GM19468 (cell line): ENCODE measurements around the gene WWOX.

ENCODE experiments used
- ATAC-seq: cut with Tn5 transposase; IDR thresholded peaks from one replicate; pipeline ENCODE4 v1.9.1; 2021; ENCODE audit warnings: mild to moderate bottlenecking, moderate library complexity, moderate number of reproducible peaks; ENCODE audit not compliant: unreplicated experiment; ENCODE audit errors: extremely low read depth

The WWOX gene

GRCh38 chr16:79137426-79137939 lies 1038.0 kb downstream of the WWOX start:
- no peak for ATAC-seq

DNA sequence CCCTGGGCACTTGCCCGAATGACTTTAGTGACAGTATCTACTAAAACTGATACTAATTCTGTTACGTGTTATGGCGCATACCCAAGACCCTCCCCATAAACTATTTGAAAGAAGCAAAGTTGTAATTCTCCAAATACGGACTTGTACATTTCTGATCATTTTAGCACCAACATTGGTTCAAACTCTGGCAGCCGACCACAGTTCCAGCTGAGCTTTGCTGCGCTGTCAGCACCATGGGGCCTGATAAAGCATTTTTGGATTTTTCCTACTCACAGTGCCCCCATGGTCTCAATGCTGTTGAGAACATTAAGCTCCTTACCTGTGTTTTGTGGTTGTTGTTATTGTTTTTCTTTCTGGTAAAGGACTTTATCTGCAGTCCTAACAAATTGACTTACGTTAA lies 1040.3 kb downstream of the WWOX start:
- ATAC-seq = no peak

- ATAC-seq = no peak
These were observed 1043.6 kb downstream of the WWOX start for GRCh38 chr16:79143026-79143425.

DNA sequence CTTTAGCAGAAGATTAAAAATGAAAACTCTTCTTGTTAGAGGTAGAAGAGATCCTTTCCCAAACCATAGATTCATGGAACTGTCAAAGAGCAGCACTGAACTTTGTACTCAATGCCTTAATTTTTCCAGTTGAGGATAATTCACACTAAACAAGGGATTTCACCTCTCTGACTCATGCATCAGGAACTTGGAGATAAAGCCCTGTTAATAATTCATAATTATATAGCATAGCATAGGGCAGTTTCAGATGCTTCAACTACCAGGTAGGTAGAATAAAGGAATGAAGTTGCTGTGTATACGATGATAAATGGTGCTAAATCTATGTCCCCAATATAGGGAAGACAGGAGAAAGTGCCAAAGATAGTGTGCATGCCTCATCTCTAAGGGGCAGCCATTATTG lies 1050.7 kb downstream of the WWOX start:
- ATAC-seq = no peak

DNA sequence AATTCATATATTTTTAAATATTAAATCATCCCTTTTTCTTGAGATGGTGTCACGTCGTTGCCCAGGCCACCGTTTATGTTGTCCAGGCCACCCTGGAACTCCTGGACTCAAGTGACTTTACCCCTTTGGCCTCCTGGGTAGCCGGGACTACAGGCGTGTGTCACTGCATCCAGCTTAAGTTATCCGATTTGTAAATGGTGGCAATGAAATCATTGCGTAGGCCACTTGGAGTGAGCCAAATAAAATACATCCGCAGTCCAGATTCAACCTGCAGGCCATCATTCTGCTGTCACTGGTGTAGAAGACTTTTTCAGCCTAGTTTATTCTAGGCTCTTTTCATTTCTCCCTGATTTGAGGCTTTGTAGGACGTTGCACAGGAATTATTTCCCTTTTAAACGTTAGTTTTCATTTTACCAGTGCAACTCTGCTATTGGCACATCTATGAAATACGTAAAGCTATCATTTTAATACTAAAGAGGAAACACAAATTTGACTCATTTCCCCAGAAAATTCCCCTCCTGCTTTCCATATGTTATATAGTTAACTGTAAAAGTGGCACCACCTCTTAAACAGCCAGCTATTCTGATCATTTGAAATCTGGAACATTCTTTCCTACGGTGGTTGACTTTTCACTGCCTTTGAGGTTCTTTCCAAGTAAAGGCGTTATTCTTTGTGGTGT lies 1051.3 kb downstream of the WWOX start:
- no peak for ATAC-seq

- ATAC-seq = no peak
These were observed 1054.6 kb downstream of the WWOX start for GRCh38 chr16:79154086-79154485.

DNA sequence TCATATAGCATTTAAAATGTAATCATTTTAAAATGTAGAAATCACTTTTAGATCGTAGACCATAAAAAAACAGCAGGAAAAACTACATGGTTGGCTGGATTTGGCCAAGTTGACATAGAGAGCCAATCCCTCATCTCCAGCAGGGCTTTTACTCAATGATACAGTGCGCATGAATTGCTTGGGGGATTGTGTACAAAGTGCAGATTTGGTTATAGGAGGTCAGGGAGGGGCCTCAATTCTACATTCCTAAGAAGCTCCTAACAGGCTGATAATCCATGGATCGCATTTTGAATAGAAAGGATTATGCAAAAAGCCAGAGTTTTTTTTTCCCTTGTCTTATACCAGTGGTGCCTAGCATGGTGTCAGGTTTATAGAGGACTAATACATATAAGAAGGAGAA lies 1056.0 kb downstream of the WWOX start:
- no peak for ATAC-seq

DNA sequence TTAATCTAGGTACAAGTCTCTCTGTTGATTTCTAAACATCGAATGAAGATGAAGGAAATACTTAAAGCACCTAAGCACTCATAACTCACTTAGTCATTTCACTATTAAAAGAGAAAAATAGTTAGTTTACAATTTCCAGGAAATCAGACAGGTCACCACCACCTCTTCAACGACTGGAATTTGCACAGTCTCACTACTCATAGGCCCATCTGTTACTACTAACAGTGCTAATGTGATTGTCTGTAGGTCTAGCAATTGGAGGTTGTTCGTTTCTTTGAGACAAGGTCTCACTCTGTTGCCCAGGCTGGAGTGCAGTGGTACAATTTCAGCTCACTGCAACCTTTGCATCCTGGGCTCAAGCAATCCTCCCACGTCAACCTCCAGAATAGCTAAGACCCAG lies 1056.5 kb downstream of the WWOX start:
- no peak for ATAC-seq

- no peak for ATAC-seq
These were observed 1057.3 kb downstream of the WWOX start for GRCh38 chr16:79156761-79157160.

GRCh38 chr16:79158337-79158736 lies 1058.9 kb downstream of the WWOX start:
- ATAC-seq = no peak

DNA sequence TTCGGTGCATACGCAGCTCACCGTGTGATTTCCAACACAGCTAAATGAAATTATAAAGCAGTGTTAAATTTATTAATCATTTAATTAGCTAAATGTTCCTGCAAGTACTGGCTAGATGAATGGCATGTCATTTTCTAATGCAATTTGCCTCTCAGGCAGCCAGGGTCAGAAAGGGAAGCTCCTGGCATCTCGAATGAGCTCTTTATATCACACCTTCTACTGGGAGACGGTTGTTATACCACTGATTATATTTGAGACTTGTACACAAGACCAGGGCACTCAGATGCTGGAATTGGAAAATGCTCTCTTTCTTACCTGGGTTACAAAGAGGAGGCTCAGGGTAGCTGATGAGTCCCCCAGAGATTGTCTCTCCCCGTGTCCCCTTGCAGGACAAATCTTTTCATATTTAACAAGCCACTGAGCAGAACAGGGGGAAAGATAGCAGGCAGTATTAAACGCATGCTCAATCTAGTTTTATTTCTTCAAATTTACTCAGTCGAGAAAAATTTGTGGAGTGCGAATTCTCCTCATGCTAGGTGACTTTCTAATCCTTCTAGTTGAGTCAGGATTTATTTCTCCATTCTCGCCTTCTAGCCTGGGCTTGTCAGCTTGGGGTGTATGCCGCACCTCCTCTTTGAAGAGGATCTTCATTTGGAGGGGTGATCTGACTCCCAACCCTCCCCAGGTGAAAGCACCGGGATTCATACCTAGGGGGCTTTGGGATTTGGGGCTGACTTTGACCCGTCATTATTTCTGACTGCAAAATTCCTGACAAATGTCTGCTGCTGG lies 1060.0 kb downstream of the WWOX start:
- ATAC-seq = no peak

GRCh38 chr16:79162977-79163376 lies 1063.5 kb downstream of the WWOX start:
- ATAC-seq = no peak

- ATAC-seq = no peak
These were observed 1064.4 kb downstream of the WWOX start for GRCh38 chr16:79163691-79164387.

GRCh38 chr16:79164388-79164995 lies 1065.0 kb downstream of the WWOX start:
- no peak for ATAC-seq

- ATAC-seq = no peak
These were observed 1065.6 kb downstream of the WWOX start for GRCh38 chr16:79165079-79165478.

DNA sequence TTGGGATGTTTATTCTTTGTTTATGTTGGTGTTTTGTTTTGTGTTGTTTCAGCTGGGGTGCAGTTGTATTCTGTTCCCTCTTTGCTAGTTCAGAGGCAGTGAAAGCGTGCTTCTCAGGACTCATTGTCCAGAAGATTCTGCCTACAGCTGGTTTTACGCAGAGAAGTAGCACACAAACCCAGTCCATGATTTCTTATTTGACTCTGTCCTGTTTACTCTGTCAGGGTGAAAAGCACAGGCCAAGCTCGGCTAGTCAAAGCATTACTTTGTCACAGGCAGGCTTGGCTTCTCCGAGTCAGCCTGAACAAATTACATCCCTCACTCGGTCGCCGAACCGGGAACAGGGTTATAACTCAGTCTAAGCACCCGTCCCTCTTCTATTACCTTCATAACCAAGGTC lies 1066.1 kb downstream of the WWOX start:
- no peak for ATAC-seq

- ATAC-seq = no peak
These were observed 1068.4 kb downstream of the WWOX start for GRCh38 chr16:79167893-79168292.

DNA sequence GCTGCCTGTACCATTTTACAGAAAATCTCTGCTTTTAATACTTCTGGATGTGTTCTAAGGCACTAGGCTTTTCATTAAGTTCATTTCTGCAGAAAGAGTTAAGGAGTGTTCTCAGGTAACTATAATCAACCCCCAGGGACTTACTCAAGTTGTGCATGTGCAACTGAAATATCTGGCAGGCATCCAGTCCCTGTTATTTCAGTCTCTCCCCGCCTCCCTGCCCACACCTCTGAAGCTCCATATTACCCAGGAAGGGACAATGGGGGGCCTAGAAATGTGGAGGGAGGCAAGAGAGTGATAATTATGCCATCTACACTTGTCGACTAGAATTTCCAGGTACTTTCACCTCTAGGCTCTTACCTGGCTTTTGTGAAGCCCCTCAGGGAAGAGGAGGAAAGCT lies 1068.9 kb downstream of the WWOX start:
- ATAC-seq = no peak

GRCh38 chr16:79169239-79169638 lies 1069.8 kb downstream of the WWOX start:
- ATAC-seq = no peak

- no peak for ATAC-seq
These were observed 1071.2 kb downstream of the WWOX start for GRCh38 chr16:79170555-79171246.
